ENCODE measurements around the gene UGT1A5.

GRCh38 chr2:233772153-233772552, 59.4 kb downstream of the UGT1A5 start:
- no peak for TF ChIP-seq POLR2A (IDR thresholded peaks at IDR 0.05)
- TF ChIP-seq CTCF (IDR thresholded peaks at IDR 0.05) = no peak

All from uterus (tissue), 2 donors.